Thoracic aorta (tissue), 2 donors: ENCODE measurements around the gene CDC16. TPM values are rescaled to one million over a fixed set of nuclear protein-coding genes. Genes with fewer than 3 reads are reported as not detected.

ENCODE experiments used
- ATAC-seq: fragments of 150-250 bp; one replicate; pipeline ENCODE4 v1.8.0; 2017; ENCODE audit warnings: low read depth; ENCODE audit not compliant: insufficient number of reproducible peaks, low FRiP score
- DNase-seq: peaks from one replicate; pipeline ENCODE4 v3.0.0-alpha.2; 2020; ENCODE audit warnings: low spot score
- H3K27ac ChIP-seq, 2 donors: fragments of 200-600 bp; sonication (generic); 1 replicate in 1 of 2; 2 replicates in 1 of 2; pipeline ENCODE4 v1.5.1; 2016; ENCODE audit warnings: mild to moderate bottlenecking in 2 of 2, moderate library complexity in 2 of 2
- H3K27me3 ChIP-seq: fragments of 200-600 bp; sonication (generic); replicated peaks from 2 replicates; pipeline ENCODE4 v1.6.0; 2016; ENCODE audit warnings: mild to moderate bottlenecking; ENCODE audit not compliant: insufficient read depth
- H3K36me3 ChIP-seq: fragments of 200-600 bp; sonication (generic); one replicate; pipeline ENCODE4 v1.5.1; 2016
- H3K4me1 ChIP-seq, 2 donors: fragments of 200-600 bp; sonication (generic); 1 replicate in 1 of 2; 2 replicates in 1 of 2; pipeline versions ENCODE4 v1.5.1 to v1.6.0; 2016; ENCODE audit warnings: low read depth in 2 of 2, mild to moderate bottlenecking in 1 of 2; ENCODE audit not compliant: control insufficient read depth in 1 of 2
- H3K4me3 ChIP-seq: fragments of 200-600 bp; sonication (generic); 2 replicates; pipeline ENCODE4 v1.5.1; 2016; ENCODE audit warnings: mild to moderate bottlenecking
- H3K9me3 ChIP-seq: fragments of 200-600 bp; sonication (generic); 2 replicates; pipeline ENCODE4 v1.5.1; 2016
- total RNA-seq, 2 donors: library from RNA; depleted of rRNA; stranded (reverse); fragments of >200 nt; gene quantifications; one replicate each; pipeline versions ENCODE4 v1.1.0 to v1.2.3, GENCODE V29; 2016
- TF ChIP-seq, protein P1 (sequence below): fragments of 200-600 bp; sonication (generic); IDR thresholded peaks from one replicate; pipeline ENCODE4 v1.5.1; 2019; ENCODE audit warnings: antibody characterized with exemption

CDC16 gene
- total RNA-seq, 2 donors from 2014 or later = 45.4 to 73.3 TPM

DNA sequence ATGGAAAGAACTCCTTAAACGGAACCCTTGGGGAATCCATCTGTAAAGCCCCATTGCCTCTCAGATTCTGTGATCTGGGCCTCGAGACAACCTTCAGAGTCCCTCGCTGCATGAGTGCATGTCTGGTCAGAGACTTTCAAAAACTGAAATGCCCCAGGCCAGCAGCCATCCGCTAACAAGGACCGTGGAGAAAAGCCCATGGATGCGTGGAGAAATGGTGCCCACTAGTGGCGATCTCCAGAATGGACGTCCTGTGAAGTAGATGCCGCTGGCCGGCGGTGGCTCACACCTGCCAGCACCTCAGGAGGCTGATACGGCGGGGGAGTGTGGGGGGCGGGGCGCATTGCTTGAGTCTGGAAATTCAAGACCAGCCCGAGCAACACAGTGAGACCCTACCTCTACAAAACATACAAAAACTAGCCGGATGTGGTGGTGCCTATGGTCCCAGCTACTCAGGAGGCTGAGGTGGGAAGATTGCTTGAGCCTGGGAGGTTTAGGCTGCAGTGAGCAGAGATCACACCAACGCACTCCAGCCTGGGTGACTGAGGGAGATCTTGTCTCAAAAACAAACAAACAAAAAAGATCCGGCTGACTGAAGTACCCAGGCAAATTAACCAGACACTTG is 7.9 kb upstream of the CDC16 start:
- TF ChIP-seq, protein P1, sequence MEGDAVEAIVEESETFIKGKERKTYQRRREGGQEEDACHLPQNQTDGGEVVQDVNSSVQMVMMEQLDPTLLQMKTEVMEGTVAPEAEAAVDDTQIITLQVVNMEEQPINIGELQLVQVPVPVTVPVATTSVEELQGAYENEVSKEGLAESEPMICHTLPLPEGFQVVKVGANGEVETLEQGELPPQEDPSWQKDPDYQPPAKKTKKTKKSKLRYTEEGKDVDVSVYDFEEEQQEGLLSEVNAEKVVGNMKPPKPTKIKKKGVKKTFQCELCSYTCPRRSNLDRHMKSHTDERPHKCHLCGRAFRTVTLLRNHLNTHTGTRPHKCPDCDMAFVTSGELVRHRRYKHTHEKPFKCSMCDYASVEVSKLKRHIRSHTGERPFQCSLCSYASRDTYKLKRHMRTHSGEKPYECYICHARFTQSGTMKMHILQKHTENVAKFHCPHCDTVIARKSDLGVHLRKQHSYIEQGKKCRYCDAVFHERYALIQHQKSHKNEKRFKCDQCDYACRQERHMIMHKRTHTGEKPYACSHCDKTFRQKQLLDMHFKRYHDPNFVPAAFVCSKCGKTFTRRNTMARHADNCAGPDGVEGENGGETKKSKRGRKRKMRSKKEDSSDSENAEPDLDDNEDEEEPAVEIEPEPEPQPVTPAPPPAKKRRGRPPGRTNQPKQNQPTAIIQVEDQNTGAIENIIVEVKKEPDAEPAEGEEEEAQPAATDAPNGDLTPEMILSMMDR = peak; percentile 98

DNA sequence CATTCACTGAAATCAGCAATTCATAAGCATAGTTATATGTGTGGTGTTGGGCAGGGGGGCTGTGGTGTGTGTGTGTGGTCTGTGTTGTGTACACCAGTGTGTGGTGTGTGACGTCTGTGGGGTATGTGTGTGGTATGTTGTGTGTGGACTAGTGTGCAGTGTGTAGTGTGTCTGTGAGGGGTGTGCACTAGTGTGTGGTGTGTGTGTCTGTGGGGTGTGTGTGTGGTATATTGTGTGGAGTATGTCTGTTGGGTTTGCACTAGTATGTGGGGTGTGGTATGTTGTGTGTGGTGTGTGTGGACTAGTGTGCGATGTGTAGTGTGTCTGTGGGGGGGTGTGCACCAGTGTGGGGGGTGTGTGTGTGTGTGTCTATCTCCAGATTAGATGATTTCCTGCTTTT is 7.2 kb upstream of the CDC16 start:
- H3K9me3 ChIP-seq = no peaks in the 10 kb centered on the region
- no peaks in the 10 kb centered on the region for H3K36me3 ChIP-seq
- H3K4me3 ChIP-seq = no peak overlapping the region
- TF ChIP-seq, protein P1 = no peak
- DNase-seq (no peak), ATAC-seq (no peak)
- H3K4me1 ChIP-seq = peaks cover 0 to 6% of the 10 kb centered on the region in 2 donors
- no peak overlapping the region for H3K27ac ChIP-seq
- no peaks in the 10 kb centered on the region for H3K27me3 ChIP-seq

More for the DNA sequence above, 7.9 kb upstream of the CDC16 start:
- Histone ChIP-seq H3K4me3 (no peak overlapping the region), H3K4me1 (peaks cover 0 to 13% of the 10 kb centered on the region in 2 donors), H3K36me3 (no peaks in the 10 kb centered on the region), H3K27me3 (no peaks in the 10 kb centered on the region), H3K27ac (no peak overlapping the region), H3K9me3 (no peaks in the 10 kb centered on the region)
- DNase-seq (peak; percentile 77), ATAC-seq (peak; percentile 91)

DNA sequence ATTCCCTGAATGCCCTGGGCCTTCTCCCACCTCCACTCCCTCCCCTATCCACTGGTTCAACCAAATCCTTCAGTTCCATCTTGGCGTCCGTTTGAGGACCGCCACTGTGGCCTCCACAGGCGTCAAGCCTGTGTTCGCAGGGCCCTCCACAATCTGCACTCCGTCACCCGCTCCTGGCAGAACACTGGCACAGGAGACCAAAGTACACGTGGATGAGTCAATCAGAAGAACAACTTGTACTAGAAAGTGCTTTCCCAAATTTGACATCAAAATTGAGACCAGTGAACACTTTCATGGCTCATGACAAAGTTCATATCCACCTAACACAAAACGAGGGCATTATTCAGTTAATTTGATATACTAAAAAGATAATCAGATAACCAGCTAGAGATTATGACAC is 6.5 kb upstream of the CDC16 start:
- Histone ChIP-seq H3K36me3 (no peaks in the 10 kb centered on the region), H3K4me3 (no peak overlapping the region), H3K27me3 (no peaks in the 10 kb centered on the region), H3K27ac (no peak overlapping the region), H3K9me3 (no peaks in the 10 kb centered on the region), H3K4me1 (no peaks in the 10 kb centered on the region)
- DNase-seq = no peak
- no peak for ATAC-seq
- TF ChIP-seq, protein P1 = no peak

DNA sequence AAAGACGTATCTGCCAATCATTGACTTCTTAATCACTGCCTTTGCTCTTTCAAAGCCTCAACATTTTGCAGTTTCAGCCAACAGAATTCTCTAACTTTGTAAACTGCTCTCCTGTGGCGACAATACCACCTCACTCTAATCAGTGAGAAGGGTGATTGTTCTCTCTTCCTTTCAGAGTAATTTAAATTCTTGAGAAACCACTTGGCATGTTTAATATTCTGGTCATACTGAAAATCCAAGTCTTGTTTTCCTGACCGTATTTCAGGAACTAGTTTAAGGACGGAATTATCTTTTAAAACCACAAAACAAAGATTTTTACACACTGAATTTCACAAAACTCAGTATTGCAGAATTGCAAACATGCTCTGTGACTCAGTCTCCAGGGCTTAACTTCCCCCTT is 5.2 kb upstream of the CDC16 start:
- Histone ChIP-seq H3K4me3 (no peak overlapping the region), H3K36me3 (no peaks in the 10 kb centered on the region), H3K27me3 (no peaks in the 10 kb centered on the region), H3K9me3 (no peaks in the 10 kb centered on the region), H3K4me1 (no peaks in the 10 kb centered on the region), H3K27ac (no peak overlapping the region)
- DNase-seq = no peak
- TF ChIP-seq, protein P1 = no peak
- no peak for ATAC-seq

DNA sequence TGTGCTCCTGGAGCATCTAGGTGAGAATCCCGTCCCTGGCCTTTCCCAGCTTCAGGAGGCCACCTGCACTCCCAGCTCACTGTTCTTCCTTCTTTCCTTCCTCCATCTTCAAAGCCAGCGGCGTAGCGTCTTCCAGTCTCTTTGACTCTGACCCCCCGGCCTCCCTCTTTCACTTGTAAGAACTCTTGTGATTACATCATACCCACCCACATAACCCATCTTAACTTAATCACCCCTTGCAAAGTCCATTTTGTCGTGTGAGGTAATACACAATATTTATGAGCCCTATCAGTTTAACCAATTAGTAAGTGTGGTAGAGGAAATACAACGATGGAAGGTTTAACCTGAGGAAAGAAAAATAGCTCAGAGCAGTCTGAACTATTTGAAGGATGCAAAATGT is 4.6 kb upstream of the CDC16 start:
- no peaks in the 10 kb centered on the region for H3K36me3 ChIP-seq
- TF ChIP-seq, protein P1 = no peak
- no peak overlapping the region for H3K27ac ChIP-seq
- H3K4me1 ChIP-seq = no peaks in the 10 kb centered on the region
- H3K4me3 ChIP-seq = no peak overlapping the region
- ATAC-seq (no peak), DNase-seq (no peak)
- no peaks in the 10 kb centered on the region for H3K27me3 ChIP-seq
- H3K9me3 ChIP-seq = no peaks in the 10 kb centered on the region
